Activated CD8-positive, alpha-beta memory T cell treated with anti-CD3 and anti-CD28 coated beads for 4 hours (primary cell): ENCODE data around the gene PNPO.
"Not testable (repeated sequence)": the region's sequence is repeated elsewhere in the genome, so short reads cannot be mapped to it uniquely, and the experiment has no call there.

Source experiments
- DNase-seq, 2 donors: peaks; one replicate each; pipeline ENCODE4 v3.0.0-alpha.2; 2020; ENCODE audit warnings: low read depth in 2 of 2

The PNPO gene

DNA sequence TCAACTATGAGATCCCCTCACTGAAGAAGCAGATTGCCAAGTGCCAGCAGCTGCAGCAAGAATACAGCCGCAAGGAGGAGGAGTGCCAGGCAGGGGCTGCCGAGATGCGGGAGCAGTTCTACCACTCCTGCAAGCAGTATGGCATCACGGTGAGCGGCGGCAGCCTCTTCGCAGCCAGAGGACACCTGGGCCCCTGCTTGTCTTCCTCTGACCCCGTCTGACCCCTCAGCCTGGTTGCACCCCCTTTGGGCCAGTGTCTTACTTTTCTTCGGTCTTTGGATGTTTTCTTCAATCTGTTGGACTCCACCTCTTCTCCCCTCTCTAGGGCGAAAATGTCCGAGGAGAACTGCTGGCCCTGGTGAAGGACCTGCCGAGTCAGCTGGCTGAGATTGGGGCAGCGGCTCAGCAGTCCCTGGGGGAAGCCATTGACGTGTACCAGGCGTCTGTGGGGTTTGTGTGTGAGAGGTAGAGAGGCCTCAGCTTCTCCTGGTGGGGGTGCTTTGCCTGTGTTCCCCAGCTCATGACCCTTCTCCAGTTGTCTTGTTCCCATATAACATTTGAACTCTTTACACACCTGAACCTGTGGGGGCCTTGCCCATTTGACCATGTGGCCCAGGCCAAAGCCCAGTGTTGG, 33.9 kb downstream of the PNPO start:
- DNase-seq: no peak

DNA sequence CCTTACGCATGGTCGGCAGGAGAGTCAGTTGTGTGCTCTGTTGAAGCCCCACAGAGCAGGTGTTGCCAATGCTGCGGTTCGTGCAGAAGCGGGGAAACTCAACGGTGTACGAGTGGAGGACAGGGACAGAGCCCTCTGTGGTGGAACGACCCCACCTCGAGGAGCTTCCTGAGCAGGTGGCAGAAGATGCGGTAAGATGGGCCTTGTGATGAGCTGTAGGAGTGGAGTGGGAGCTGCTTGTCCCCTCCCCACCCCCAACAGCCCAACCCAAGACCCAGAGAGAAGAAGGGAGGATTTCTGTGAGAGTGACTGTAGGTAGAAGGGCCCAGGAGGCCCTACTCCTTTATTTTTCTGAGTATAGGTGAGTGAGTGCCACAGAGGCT, 34.4 kb downstream of the PNPO start:
- DNase-seq: no peak

DNA sequence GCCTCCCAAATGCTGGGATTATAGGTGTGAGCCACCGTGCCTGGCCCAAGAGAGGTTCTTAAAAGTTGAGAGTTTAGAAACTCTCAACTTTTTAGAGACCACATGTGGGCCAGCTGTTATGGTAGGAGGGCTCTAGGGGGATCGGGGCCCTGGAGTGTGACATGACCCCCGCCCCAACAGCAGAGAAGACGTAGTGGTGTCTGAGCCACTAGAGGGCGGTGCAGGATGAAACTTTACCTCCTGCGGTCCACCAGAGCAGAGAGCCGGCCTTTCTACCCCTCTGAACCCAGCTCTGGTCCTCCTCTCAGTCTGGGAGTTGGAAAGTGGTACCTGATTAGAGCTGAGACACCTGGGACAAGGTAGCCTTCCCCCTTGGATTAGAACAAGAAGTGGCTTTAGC, 37.0 kb downstream of the PNPO start:
- no peak for DNase-seq

DNA sequence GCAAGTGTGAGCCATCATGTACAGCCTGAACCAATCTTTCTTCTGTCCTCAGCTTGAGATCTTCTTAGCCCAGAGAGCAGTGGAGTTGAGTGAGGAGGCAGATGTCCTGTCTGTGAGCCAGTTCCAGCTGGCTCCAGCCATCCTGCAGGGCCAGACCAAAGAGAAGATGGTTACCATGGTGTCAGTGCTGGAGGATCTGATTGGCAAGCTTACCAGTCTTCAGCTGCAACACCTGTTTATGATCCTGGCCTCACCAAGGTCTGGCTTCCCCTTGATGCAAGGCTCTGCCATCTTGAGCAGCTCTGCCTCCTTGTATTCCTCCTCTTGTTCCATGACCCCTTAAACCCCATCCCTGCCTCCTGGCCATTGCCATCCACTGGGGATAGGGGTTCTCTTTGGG, 39.2 kb downstream of the PNPO start:
- DNase-seq: no peak

DNA sequence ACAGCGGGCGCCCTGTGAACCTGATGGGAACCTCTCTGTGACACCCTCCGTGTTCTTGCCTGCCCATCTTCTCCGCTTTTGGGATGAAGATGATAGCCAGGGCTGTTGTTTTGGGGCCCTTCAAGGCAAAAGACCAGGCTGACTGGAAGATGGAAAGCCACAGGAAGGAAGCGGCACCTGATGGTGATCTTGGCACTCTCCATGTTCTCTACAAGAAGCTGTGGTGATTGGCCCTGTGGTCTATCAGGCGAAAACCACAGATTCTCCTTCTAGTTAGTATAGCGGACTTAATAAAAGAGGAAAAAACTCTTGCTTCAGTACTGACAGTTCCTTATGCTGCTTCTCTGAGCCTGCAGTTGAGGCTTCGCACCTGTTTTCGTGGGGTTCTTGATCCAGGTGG, 40.1 kb downstream of the PNPO start:
- DNase-seq: no peak

DNA sequence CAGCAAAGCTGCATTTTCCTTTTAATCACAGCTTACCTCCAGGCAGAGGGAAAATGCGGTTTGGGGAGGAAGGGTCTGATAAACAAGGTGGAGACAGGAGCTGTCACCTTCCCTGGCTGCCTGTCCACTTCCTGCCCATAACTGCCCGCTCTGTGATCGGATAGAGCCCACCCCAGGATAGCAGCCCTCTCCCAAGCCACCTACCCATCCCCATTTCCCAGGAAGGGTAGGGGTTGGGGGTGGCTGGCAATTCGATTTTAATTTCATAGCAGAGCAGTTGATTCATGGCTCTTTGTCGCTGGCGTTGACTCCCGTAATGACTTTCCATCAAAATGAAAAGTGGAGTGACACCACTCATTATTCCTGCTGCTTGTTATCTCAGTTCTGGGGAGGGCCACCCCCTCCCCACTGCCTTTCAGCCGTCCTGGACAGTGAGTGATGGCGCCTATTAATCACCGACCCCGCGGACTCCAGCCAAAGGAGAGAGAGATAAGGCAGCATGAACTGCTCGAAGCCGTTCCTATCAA, 40.8 kb downstream of the PNPO start:
- DNase-seq: no peak

DNA sequence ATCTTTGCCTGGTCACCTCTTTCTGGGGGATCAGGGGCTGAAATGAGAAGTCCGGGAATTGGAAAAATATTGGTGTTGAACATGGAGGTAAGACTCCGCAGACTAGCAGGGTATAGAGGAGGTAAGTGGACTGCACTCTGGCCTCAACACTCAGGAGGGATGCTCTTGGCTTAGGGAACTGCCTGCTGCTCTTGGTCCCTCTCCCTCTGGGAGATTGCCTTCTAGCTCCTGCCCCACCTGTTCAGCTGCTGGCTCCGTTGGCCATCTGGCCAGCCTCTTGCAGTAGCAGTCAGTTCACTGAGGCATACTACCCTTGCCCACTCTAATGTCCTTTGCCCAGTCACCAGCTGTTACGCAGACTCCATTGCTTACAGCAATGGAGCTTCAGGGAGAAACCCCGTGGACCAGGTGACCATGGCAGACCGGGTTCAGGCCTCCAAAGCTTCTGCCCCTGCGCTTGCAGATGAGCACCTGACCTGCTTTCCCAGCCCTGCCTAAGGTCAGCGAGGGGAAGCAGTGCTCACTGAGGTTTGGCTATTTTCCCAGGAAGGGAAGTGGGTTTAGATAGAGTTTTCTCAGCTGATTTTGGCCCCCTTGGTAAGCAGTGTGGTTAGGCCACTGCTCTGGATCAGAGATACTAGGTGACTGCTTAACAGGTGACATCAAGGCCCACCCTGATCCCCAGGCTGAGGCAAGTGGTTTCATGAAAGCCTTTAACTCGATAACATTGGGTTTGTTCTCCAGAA, 41.4 kb downstream of the PNPO start:
- no peak for DNase-seq

DNA sequence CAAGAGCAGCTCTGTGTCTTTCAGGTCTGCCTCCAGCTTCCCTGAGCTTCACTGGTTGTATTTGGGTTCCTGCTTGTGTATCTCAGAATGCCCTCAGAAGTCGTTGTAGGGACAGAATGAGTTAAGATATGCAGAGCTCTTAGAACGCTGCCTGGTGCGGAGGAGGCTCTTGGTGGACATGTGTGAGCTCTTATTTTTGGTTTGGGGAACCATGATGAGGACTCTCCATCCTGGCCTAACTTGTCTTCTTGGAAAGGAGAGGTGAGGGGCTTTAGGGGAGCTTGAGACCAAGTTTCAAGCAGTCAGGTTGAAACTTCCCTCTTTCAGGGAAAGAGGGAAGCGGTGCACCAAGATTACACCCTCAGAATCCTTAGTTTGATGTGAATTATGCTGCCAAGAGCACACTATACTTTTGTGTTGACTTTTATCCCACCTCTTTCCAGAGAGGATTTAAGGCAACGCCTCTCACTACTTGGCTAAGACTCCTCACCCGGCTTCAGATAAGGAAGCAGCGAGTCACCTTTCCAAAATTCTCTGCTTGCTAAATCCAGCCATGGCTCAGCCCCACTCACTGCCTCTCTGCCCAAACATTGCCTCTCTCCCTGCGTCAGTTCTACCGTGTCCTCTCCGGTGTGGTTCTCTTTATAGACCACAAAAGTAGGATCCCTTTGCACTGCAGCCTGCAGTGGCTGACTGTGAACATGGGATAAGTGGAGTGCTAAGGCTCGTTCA, 42.3 kb downstream of the PNPO start:
- no peak for DNase-seq

DNA sequence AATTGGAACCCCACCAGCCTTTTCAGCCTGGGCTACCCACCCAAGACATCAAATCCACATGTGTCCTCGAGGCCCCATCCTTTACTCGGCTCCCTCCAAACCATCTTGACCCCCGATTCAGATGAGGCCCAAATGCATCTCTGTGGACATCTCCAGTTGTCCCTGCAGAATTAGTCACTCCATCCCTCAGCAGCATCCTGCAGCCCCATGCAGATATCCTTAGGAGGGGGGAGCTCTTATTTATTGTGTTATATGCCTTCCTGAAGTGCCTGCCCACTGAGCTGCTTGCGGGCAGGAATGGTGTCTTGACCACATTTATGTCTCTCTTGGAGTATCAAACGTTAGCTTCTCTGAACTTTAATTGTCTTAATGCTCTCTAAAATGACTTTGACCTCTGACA, 45.1 kb downstream of the PNPO start:
- no peak for DNase-seq

DNA sequence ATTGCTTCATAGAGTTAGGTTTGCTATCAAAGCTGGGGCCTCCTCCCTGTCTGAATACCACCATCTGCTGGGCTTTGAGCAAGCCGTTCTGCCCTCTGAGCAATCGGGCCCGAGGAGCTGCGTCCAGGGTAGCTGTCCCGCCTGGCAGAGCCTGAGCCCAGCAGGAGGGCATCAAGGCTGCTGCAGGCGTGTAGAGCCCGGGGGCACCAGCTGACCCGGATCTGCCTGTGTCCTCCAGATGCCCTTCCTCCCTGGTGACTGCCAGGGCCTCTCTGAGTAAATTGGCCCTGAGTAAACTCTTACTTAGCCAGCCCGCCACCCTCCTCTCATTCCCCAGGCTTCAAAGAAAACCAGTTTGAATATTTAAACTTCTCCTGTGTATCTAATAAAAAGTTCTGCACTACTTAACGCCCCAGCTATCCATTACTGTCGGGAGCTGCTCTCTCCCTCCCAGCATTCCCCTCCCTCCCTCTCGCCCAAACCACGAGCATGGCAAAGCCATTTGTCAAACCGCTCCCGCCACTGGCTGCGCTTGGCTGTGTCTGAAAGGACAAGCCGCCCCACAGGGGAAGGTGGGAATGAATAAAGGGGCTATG, 46.0 kb downstream of the PNPO start:
- no peak for DNase-seq

DNA sequence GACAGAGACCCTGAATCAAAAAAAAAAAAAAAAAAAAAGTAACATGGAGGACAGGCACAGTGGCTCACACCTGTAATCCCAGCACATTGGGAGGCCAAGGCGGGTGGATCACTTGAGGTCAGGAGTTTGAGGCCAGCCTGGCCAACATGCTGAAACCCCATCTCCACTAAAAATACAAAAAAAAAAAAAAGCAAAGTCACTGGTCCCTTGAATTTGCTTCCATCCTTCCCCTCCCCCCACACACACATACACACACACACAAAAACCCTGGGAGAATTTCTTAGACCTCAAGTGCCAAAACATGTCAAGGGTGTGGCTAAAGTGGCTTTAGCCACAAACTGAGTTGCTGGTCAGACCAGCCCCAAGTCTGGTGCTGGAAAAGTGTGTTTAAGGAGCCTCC, 47.1 kb downstream of the PNPO start:
- not testable (repeated sequence) for DNase-seq

DNA sequence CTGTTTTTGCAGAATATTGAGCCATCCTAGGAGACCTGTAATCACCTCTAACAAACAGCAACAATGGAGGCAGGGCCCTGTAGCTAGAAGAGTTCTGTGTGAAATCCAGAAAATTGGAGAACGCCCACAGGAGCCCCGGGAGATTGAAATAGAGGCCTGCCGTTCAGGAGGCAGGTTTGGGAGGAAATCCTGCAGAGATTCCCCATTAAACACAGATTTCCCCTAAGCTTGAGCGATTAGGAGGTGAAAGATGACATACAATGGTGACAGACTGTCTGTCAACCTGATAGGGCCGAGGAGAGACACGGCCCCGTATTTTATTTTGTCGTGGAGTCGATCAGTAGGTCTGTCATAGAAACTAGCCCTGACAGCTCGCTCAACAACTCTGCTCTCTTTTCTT, 47.8 kb downstream of the PNPO start:
- DNase-seq: no peak

DNA sequence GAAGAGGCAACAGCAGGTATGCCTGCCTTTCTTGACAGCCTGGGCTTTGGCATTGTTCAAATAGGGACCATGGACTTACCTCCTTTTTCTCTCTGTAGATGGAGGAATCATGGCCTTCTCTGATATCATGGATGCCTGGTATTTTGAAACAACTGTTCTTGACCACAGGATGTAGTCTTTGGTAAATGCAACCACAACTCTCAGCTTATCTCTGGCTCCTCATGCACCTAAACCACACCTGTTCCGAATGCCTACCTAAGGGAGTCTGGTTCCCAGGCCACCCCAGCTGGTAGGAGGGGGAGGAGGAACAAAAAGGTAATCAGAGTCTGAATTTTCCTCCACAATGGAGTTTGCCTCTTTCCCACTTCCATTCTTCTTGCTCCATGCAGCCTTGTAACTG, 48.3 kb downstream of the PNPO start:
- DNase-seq: no peak

DNA sequence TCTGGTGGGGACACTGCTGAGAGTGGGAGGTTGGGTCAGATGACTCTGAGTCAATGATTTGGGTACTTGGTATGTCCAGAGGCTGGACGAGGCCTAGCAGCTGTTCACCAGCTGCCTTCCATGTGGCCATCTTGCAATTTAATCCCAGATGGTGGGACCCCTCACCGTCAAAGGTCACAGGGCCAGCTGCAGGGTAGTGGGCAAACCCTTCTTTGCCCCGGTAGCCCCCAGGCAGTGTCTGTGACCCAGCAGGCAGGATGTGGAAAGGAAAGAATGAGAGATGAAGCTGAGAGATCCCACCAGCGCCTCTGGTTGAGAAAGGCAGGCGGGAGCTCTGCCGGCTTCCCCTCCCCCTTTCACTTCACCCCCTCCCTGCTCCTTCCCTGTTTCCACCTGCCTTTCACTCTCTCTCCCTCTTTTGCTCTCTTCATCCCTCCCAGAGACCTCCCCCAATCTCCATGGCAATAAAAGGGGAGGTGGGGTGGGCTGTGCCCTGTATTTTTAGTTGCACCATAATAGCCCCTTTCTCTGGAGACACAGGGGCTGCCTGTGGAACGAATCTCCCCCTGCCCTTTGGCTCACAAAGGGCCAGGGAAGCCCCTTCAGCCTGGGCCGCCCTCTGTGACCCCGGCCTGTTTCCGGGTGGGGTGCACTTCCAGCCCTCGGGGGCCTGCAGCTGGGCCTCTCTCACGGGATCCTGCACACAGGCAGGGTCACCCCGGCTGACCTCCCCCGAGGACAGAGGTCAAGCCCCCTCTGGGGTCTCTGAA, 49.8 kb downstream of the PNPO start:
- DNase-seq: no peak

DNA sequence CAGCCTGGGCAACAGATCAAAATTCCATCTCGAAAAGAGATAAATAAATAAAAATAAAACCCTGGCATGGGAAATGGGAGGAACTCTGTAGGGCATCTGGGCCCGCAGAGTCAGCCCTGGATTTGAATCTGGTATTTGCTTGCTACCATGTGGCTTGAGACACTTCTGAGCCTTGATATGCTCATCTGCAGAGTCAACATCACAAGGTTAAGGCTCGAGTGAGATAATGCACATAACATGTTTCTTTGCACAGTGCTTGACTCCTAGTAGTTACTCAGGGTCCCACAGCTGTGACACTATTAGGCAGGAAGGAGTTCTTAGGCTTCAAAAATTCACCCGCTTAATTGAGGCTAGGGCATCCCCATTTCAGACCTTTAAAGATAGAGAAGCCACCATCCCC, 50.8 kb downstream of the PNPO start:
- no peak for DNase-seq

DNA sequence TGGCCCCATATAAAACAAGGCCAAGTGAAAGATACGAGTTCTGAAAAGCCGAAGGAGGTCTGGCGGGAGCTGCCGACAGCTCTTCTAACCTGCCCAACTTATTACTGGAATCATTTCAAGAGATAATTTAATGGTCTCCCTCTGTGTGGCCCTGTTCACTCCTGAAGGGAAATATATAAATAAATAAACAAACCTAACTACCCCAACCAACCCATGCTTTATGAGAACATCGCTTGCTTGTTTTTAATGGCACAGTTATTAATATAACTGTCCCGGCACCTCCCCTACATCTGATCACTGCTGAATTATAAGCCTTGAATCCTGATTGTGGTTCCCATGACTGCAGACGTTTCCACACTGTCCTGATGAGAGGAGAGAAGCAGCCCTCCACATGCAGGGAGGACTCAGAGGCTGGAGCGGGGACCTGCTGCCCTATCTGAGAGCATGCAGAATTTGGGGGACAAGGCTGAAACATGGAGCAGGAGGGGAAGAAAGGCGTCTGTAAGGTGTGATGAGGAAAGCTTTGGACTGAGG, 51.7 kb downstream of the PNPO start:
- no peak for DNase-seq

DNA sequence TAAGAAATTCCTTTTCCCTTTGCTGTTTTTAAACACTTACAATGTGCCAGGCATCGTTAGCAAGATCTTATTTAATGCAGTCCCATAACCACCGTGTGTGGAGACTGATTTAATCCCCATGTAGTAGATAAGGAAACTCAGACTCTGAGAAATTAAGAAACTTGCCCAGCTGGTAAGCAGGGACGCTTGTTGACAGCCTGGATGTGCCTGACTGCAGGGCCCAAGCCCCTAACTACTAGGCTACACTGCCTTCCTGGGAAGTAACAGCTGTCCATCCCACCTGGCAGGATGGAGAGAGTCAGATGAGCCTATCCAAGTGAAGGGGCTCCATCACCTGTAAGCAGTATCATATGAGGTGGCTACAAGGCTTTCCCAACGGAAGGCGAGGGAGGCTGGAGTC, 52.6 kb downstream of the PNPO start:
- no peak for DNase-seq

DNA sequence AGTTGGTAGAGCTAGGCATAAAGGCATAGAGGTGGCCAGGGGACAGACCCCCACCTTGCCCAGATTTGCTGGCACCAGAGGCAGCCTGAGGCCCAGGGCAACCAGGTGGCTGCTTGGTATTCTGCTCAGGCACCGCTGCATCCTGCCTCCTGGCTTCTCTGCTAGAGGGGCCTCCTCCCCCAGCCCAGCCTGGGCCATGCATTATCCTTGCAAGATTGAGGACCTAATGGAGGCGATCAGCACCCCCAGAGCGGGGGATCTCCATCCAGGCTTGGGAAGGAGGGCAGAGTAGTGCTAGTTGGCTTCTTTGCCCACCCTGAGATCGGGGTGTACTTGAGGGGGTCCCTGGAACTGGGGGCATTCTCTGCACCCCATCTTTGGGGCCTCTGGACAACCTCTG, 53.4 kb downstream of the PNPO start:
- DNase-seq: no peak

DNA sequence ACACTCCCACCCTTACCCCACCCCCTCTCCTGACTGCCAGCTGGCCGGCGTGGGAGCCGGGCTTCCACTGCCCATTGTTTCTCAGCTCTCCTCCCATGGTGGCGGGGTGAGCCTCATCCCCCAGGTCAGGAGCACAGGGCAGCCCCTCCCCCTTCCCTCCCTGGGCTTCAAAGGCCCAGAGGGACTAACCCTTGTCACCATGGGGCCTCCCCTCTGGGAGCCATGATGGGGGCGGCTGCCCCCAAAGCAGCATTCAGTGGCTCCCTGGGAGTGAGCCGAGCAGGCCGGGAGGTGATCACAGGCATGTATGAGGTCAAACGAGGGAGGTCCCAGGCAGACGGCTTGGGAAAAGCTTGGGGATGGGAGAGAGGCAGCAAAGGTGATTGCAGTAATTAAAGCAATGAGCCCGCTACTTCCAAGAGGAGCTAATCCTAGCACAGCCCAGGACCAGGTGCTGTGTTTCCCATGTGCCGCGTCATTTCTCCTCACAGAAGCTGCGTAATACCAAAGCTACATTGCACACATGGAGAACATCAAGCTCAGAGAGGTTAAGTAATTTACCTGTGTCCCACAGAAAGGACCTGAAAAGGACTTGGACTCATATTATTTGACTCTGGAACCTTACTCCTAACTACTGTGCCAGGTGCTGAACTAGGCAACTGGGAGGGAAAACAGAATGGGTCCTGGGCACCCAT, 54.0 kb downstream of the PNPO start:
- DNase-seq: no peak

DNA sequence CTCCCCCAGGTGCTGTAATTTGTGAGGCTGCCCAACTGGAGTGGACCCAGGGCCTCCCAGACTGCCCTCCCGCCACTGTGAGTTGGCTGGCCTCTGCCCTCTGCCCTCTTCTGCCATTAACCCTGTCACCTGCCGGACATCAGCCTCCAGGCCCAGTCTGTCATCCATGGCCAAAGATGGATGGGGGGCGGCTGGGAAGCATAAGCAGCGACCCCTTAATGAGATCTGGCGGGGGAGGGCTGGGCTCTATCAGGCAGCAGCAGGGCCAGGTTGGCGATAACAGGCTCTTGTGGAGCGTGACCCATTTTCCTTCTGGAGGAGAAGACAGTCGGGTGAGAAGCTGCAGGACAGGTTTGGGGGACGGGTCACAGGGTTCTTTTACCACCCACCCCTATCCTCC, 54.8 kb downstream of the PNPO start:
- DNase-seq: no peak

DNA sequence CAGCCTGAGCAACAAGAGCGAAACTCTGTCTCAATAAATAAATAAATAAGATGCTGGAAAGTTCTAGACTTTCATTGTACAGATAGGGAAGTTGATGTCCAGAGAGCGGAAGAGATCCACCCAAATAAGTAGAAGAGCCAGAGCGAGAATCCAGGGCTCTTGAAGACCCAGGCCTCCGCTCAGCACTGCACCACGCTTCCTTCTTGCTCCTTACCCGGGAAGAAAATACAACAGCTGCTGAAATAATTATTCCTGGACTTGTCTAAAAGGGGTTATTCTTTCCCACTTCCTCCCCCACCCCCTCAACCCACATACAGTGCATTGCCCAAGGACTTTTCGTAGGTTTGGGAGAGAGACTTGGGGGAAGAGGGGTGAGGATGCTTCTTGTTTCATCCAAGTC, 56.2 kb downstream of the PNPO start:
- DNase-seq: no peak
